GM19099 (cell line): Measurements from ENCODE around the gene SEC11A.

ENCODE experiments used
- POLR2A ChIP-seq: IDR thresholded peaks from 3 replicates; pipeline ENCODE4 v1.6.1; 2011; ENCODE audit warnings: low read depth; ENCODE audit not compliant: insufficient read length; ENCODE audit errors: extremely low read depth

The SEC11A gene

GRCh38 chr15:84629033-84629432 lies 86.9 kb downstream of the SEC11A start:
- TF ChIP-seq POLR2A: no peak

DNA sequence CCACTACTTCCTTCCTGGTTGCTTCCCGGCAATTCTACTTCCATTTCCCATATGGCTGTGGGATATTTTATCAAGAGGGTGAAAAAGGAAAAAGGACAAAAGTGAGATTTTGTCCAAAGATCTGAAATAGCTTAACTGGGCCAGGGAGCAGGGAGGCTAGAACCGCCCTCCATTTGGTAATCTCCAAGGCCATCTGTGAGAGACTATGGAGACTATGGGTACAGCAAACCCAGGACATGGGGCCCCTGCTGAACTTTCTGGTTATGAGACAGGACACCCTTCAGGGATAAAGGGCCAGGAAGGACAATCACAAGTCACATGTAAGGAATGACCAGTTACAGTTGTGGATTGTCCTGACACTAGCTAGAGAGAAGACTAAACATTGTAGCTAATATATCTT lies 90.8 kb downstream of the SEC11A start:
- TF ChIP-seq POLR2A: no peak

DNA sequence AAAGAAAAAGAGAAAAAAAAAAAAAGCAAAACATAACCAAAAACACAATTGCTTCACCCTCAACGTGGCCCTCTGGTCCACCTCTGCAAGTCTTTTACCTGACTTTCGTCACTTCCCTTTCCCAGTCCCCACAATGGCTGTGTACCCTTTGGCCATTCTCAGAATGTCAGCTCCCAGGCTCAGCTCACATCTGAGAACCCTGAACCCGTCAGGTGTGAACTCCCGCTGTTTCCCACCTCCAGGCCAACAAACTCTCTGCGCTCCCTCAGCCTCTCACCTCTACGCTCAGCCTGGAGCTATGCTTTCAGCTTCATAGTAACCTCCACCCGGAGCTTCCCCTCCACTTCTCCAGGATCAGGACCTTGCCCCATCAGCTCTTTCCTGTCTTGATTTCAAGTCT lies 91.6 kb downstream of the SEC11A start:
- no peak for TF ChIP-seq POLR2A

- no peak for TF ChIP-seq POLR2A
These were observed 94.5 kb downstream of the SEC11A start for GRCh38 chr15:84621358-84621979.

DNA sequence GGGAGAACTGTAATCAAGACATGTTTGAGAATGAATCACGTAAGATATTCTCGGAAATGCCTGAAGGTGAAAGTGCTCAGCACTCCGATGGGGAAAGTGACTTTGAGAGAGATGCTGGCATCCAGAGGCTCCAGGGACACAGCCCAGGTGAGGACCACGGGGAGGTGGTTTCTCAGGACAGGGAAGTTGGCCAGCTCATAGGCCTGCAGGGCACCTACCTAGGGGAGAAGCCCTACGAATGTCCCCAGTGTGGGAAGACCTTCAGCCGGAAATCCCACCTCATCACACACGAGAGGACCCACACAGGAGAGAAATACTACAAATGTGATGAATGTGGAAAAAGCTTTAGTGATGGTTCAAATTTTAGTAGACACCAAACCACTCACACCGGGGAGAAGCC lies 95.3 kb downstream of the SEC11A start:
- no peak for TF ChIP-seq POLR2A
